OCI-LY7 (cell line): ENCODE measurements around the gene ASB4.

Experiments
- CTCF ChIP-seq: fragments of 200-600 bp; sonication (generic); conservative IDR thresholded peaks from 2 replicates; pipeline ENCODE4 v1.5.1; 2014; ENCODE audit warnings: mild to moderate bottlenecking, antibody characterized with exemption, low read length, moderate library complexity, mixed read lengths
- EZH2phosphoT487 ChIP-seq: fragments of 200-600 bp; sonication (generic); IDR thresholded peaks from 2 replicates; pipeline ENCODE4 v1.6.1; 2018; ENCODE audit warnings: low read depth, borderline replicate concordance, mild to moderate bottlenecking, mixed run types, antibody characterized with exemption, low read length, moderate library complexity, mixed read lengths

- no peak for TF ChIP-seq CTCF
- no peak for TF ChIP-seq EZH2phosphoT487
Observed at GRCh38 chr7:95509199-95509598, 23.5 kb downstream of the ASB4 start.
